Small intestine (tissue), 4 donors: ENCODE data around the gene ERO1A. TPM values are rescaled to one million over a fixed set of nuclear protein-coding genes. Genes with fewer than 3 reads are reported as not detected.

Experiments used
- polyA plus RNA-seq, 4 donors: library from polyadenylated mRNA; stranded (reverse) in 3 of 4; unstranded in 1 of 4; fragments of 200-250 nt in 3 of 4; fragments of 120-200 nt in 1 of 4; gene quantifications; one replicate each; pipeline versions ENCODE4 v1.2.1 to v1.2.3, GENCODE V29; 2013
- donor health status: healthy with polysubstance abuse.
- donor health status: Bipolar disorder and iron deficiency.
- donor health status: healthy.

ERO1A gene
- polyA plus RNA-seq, 4 donors: 7.8 to 44.8 (median 14.3) TPM

Other genes starting within 250 kb of the ERO1A start
- 10 to 100 TPM in 1 of 4 donors, 1 to 10 TPM in 1, under 1 TPM in 2; 0.81 to 14.2 (median 2.0) TPM for gene TXNDC16, start 143.1 kb downstream of the ERO1A start, polyA plus RNA-seq
- gene GPR137C, start 142.7 kb downstream of the ERO1A start, polyA plus RNA-seq: 1 to 10 TPM in 1 of 4 donors, under 1 TPM in 1, not detected in 2; 0.72 to 2.0 TPM
- gene PSMC6, start 11.6 kb upstream of the ERO1A start, polyA plus RNA-seq: 100 to 1,000 TPM in 1 of 4 donors, 10 to 100 TPM in 3; 63.8 to 119 (median 87.7) TPM
- gene STYX, start 34.6 kb upstream of the ERO1A start, polyA plus RNA-seq: 10 to 100 TPM in 1 of 4 donors, 1 to 10 TPM in 3; 4.9 to 11.0 (median 6.1) TPM
- 10 to 100 TPM; 13.5 to 43.4 (median 21.6) TPM for gene GNPNAT1, start 96.0 kb upstream of the ERO1A start, polyA plus RNA-seq